ENCODE results near the gene KLK15.

DNA sequence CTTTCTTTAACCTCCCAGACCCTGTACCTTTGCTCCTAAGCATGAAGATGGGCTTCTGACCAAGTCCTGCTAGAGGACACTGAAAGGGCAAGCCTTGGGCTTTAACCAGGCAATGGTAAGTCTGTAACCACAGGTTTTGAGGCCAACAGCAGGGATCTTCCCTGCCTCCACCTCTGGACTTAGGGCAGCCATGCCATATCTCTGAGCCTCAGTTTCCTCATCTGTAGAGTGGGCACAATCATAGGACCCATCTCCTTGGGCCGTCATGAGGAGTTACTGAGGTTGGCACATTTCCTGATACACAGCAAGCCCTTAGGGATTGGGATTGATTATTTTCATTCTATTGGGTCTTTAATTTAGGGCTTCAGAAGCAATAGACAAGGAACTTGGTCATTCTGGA is 24.5 kb downstream of the KLK15 start:
- TF ChIP-seq EZH2 (IDR thresholded peaks at IDR 0.05; ENCODE audit: insufficient read depth, poor library complexity, severe bottlenecking) (no peak), EZH2phosphoT487 (IDR thresholded peaks at IDR 0.05; ENCODE audit: insufficient read depth, low read depth) (no peak)

Measured in GM23248 (cell line).